NCI-H82 (cell line): Measurements from ENCODE around the gene C9orf85.
"Not testable (repeated sequence)": the region's sequence is repeated elsewhere in the genome, so short reads cannot be mapped to it uniquely, and the experiment has no call there.

ENCODE experiments used
- DNase-seq: peaks from one replicate; lab custom pipeline; 2025; lab: John Stamatoyannopoulos, UW

Gene C9orf85

GRCh38 chr9:72006501-72006900 lies 95.1 kb downstream of the C9orf85 start:
- no peak for DNase-seq

DNA sequence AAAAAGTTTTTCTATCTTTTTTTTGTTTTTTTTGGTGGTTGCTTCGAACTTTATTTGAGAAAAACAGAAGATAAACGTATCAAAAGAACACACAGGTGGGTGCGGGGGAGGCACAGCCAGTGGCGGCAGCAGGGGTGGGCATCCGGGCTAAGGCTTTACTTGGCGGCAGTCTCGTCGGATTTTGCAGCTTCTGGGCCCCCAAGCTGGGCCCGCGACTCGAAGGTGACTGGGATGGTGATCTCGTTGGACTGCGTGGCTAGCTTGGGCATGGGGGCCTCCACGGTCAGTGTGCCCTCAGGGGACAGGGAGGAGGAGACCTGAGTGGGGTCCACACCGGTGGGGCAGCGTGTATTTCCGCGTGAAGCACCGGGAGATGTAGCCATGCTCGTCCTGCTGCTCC lies 96.3 kb downstream of the C9orf85 start:
- not testable (repeated sequence) for DNase-seq

DNA sequence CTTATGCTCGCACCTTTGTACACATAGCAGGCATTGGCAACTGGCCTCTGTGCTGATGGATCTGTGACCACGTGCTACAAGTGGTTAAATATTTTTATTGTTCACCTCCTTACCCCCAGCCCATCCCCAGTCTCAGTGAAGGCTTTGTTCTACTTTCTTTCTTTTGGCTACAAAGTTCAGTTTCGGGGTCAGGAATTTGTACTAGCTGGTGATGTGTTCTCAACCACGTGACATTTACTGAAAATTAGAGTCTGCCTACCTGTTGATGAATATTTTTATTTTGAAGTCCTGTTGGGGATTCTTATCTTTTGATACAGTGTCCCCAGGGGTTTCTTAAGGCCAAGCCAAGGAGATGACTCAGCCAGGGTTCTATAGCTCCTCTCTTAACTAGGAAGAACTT lies 101.2 kb downstream of the C9orf85 start:
- no peak for DNase-seq

- no peak for DNase-seq
Measured at GRCh38 chr9:72013292-72013760, 101.9 kb downstream of the C9orf85 start.

DNA sequence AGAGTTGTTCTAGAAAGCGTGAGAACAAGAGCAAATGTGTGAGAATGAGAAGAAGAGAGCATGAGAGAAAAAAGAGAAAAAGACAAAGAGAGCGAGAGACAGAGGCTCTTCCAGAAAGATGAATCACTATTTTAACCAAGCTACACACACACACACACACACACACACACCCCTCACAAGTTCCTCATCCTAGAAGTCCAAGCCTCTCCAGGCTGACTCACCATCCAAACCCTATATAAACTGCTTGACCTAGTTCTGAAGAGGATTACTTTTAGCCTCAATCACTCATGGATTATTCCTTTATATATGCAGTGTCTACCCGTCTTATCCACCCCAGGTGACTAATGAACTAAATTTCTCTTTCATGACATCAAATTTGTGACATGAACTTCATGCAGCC lies 111.4 kb downstream of the C9orf85 start:
- DNase-seq = peak; percentile 79
